B cell (primary cell): ENCODE measurements around the gene RNASE4. TPM values are rescaled to one million over a fixed set of nuclear protein-coding genes. Genes with fewer than 3 reads are reported as not detected.

Experiments
- ATAC-seq: fragments of 200-7000 bp; cut with Tn5 transposase; one replicate; pipeline ENCODE4 v1.10.0; 2021; ENCODE audit warnings: low read depth, mild to moderate bottlenecking, moderate number of reproducible peaks, moderate library complexity
- CTCF ChIA-PET: fragments of 350-600 bp; sonication (Branson Sonifier 250); formaldehyde crosslinking; loops from one replicate; lab custom pipeline; 2021; ENCODE audit warnings: antibody characterized with exemption, inconsistent platforms; lab: Charles Lee
- POLR2A ChIA-PET: fragments of 350-600 bp; sonication (Branson Sonifier 250); formaldehyde crosslinking; loops from one replicate; lab custom pipeline; 2021; ENCODE audit warnings: antibody characterized with exemption; lab: Charles Lee
- DNase-seq: peaks from one replicate; pipeline ENCODE4 v3.0.0; 2013
- H2AFZ ChIP-seq: 2 replicates; pipeline ENCODE4 v1.6.1; 2012; ENCODE audit warnings: mild to moderate bottlenecking, low read depth, low read length; ENCODE audit not compliant: insufficient read depth, poor library complexity, severe bottlenecking
- H3K27ac ChIP-seq, 2 donors: 1 replicate in 1 of 2; 2 replicates in 1 of 2; pipeline ENCODE4 v1.5.1; 2012 to 2013; ENCODE audit warnings: low read length in 2 of 2, mild to moderate bottlenecking in 2 of 2, moderate library complexity in 1 of 2
- H3K27me3 ChIP-seq, 4 experiments: fragments of 200-600 bp in 1 of 4; sonication (generic) in 1 of 4; replicated peaks in 1 of 4; 1 replicate in 2 of 4; 2 replicates in 2 of 4; pipeline versions ENCODE4 v1.6.1 to v1.7.0; 2013 to 2016; ENCODE audit warnings: low read length in 3 of 4, mild to moderate bottlenecking in 2 of 4, mixed read lengths in 1 of 4, moderate library complexity in 1 of 4; ENCODE audit not compliant: insufficient read depth in 4 of 4, control insufficient read depth in 3 of 4; ENCODE audit errors: control extremely low read depth in 1 of 4
- H3K36me3 ChIP-seq, 2 experiments: replicated peaks in 1 of 2; 1 replicate in 1 of 2; 2 replicates in 1 of 2; pipeline versions ENCODE4 v1.6.1 to v1.7.1; 2013; ENCODE audit warnings: low read length in 1 of 2; ENCODE audit not compliant: insufficient read depth in 2 of 2, control insufficient read depth in 1 of 2; ENCODE audit errors: control extremely low read depth in 1 of 2, extremely low read depth in 1 of 2
- H3K4me1 ChIP-seq, 2 donors: fragments of 200-600 bp in 1 of 2; sonication (generic) in 1 of 2; 1 replicate in 1 of 2; 2 replicates in 1 of 2; pipeline versions ENCODE4 v1.5.1 to v1.6.1; 2013 to 2017; ENCODE audit warnings: low read length in 2 of 2; ENCODE audit not compliant: control insufficient read depth in 2 of 2, insufficient read depth in 2 of 2
- H3K4me2 ChIP-seq: replicated peaks from 2 replicates; pipeline ENCODE3; 2012; ENCODE audit warnings: mild to moderate bottlenecking, low read depth, low read length; ENCODE audit not compliant: poor library complexity, severe bottlenecking
- H3K4me3 ChIP-seq, 5 experiments: fragments of 200-600 bp in 1 of 5; sonication (generic) in 1 of 5; 1 replicate in 3 of 5; 2 replicates in 2 of 5; pipeline versions ENCODE4 v1.5.1 to v1.7.0; 2011 to 2016; ENCODE audit warnings: low read length in 4 of 5, mild to moderate bottlenecking in 4 of 5, low read depth in 2 of 5, control low read depth in 1 of 5, moderate library complexity in 1 of 5; ENCODE audit not compliant: insufficient read depth in 1 of 5; ENCODE audit errors: control extremely low read depth in 1 of 5, extremely low read depth in 1 of 5
- H3K79me2 ChIP-seq: fragments of 200-600 bp; sonication (generic); one replicate; pipeline ENCODE4 v1.6.0; 2016; ENCODE audit warnings: low read length; ENCODE audit not compliant: control insufficient read depth, insufficient read depth
- H3K9ac ChIP-seq: fragments of 200-600 bp; sonication (generic); 2 replicates; pipeline ENCODE4 v1.6.1; 2017; ENCODE audit warnings: mild to moderate bottlenecking, low read length, moderate library complexity
- H3K9me3 ChIP-seq, 3 donors: one replicate each; pipeline versions ENCODE4 v1.6.1 to v1.7.1; 2013; ENCODE audit warnings: low read length in 2 of 3; ENCODE audit not compliant: control insufficient read depth in 2 of 3, insufficient read depth in 1 of 3; ENCODE audit errors: control extremely low read depth in 1 of 3
- H4K20me1 ChIP-seq: 2 replicates; pipeline ENCODE4 v1.6.0; 2012; ENCODE audit warnings: mild to moderate bottlenecking, low read length; ENCODE audit not compliant: insufficient read depth, control insufficient read depth, poor library complexity, severe bottlenecking
- H3K27ac Mint-ChIP-seq: one replicate; pipeline ENCODE4 v1.8.0; 2021; ENCODE audit warnings: mixed read lengths
- H3K27me3 Mint-ChIP-seq: one replicate; pipeline ENCODE4 v1.8.0; 2021; ENCODE audit warnings: mixed read lengths
- H3K4me1 Mint-ChIP-seq: one replicate; pipeline ENCODE4 v1.8.0; 2021; ENCODE audit warnings: mixed read lengths
- H3K4me3 Mint-ChIP-seq: one replicate; pipeline ENCODE4 v1.8.0; 2021; ENCODE audit warnings: mixed read lengths
- H3K9me3 Mint-ChIP-seq: one replicate; pipeline ENCODE4 v1.8.0; 2022; ENCODE audit warnings: mixed read lengths; ENCODE audit not compliant: insufficient read depth
- CTCF ChIP-seq: fragments of 200-600 bp; IDR thresholded peaks from one replicate; pipeline ENCODE4 v1.8.0; 2022; ENCODE audit warnings: antibody characterized with exemption, mild to moderate bottlenecking
- EZH2 ChIP-seq: IDR thresholded peaks from 2 replicates; pipeline ENCODE4 v1.6.1; 2012; ENCODE audit warnings: borderline replicate concordance, low read depth, mild to moderate bottlenecking, moderate library complexity, low read length; ENCODE audit not compliant: insufficient read depth, poor library complexity, severe bottlenecking
- WGBS: methylation state at CpG from one replicate; pipeline ENCODE4 v1.1.5; 2013; ENCODE audit warnings: missing lambda C conversion rate; ENCODE audit not compliant: insufficient coverage; 5-methylcytosine and 5-hydroxymethylcytosine counted together
- intact Hi-C: fragments of 100-400 bp; cut with micrococcal nuclease; formaldehyde crosslinking; loops from one replicate; pipeline ENCODE4 v1.10.0; 2022
- polyA plus RNA-seq: library from polyadenylated mRNA; depleted of rRNA; stranded (reverse); fragments of >200 nt; gene quantifications from 2 replicates; pipeline ENCODE4 v1.2.3, GENCODE V29; 2012
- total RNA-seq, 2 donors: library from RNA; stranded (reverse); fragments of 120-200 nt in 1 of 2; gene quantifications; 1 replicate in 1 of 2; 2 replicates in 1 of 2; pipeline versions ENCODE4 v1.2.3 to v1.2.4, GENCODE V29; 2013 to 2022

Gene RNASE4
- total and polyA plus RNA-seq, 2 donors (not counting 1 experiment from before 2014, with no cell fraction given): 1.8 TPM

DNA sequence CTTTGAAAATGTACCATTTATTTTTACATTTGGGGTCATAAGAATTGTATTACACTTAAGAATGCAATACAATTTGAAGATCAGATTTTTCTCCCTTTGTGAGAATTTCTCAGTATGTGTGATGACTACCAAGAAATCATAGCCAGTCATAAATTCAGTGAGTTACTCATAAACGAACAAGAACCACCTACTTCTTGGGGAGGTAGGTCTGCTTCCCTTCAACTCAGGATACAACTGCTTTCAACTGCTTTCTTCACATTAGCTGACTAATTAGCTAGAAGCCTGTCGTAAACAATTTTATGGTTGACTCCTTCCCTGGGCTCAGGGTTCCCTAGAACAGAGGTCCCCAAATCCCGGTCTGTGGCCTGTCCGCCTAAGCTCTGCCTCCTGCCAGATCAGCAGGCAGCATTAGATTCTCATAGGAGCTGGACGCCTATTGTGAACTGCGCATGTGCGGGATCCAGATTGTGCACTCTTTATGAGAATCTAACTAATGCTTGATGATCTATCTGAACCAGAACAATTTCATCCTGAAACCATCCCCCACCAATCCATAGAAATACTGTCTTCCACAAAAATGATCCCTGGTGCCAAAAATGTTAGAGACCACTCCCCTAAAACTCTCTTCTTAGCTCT is 7.9 kb downstream of the RNASE4 start:
- CTCF ChIA-PET: interaction anchor here (0.6 to 20.0 kb wide), 24 partner anchors 11 to 365 kb away, joined by 3 to 445 read pairs (median 6); partner anchors contain the start of genes RNASE6 and TEP1
- Histone ChIP-seq H2AFZ (no peak overlapping the region), H3K9ac (no peak overlapping the region), H3K36me3 (no peaks in the 10 kb centered on the region), H3K27me3 (no peaks in the 10 kb centered on the region), H3K79me2 (no peaks in the 10 kb centered on the region), H3K27ac (no peak overlapping the region), H3K4me2 (no peak overlapping the region), H3K4me1 (peaks cover 0 to 3% of the 10 kb centered on the region in 2 donors), H3K4me3 (no peak overlapping the region), H3K9me3 (no peaks in the 10 kb centered on the region), H4K20me1 (no peaks in the 10 kb centered on the region)
- Mint-ChIP-seq H3K4me3 (no peak overlapping the region), H3K27me3 (no peaks in the 10 kb centered on the region), H3K27ac (no peak overlapping the region), H3K9me3 (no peaks in the 10 kb centered on the region), H3K4me1 (peaks cover 5% of the 10 kb centered on the region)
- 85% methylated on average over 7 of the region's 7 CpGs for WGBS
- POLR2A ChIA-PET: no interaction called here
- DNase-seq (no peak), ATAC-seq (no peak)
- TF ChIP-seq CTCF: no peak
- no peak for TF ChIP-seq EZH2
- intact Hi-C loops: no loop called here

DNA sequence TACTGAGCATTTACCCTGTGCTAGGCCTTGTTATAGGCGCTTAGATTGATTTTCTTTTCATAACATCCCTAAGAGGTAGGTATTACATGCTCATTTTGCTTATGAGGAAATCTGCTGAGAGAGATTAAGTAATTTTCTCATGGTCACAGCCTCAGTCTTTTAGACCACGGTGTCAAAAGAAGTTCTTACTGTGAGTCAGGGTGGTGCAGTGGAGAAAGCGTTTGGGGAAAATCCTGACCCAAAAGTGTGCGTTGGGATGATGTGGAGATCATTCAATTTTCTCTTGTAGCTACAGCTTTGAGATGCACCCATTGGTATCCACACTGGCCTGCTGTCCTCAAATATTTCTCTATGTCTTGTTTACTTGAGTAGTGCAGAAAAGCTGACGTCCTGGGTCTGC is 12.4 kb downstream of the RNASE4 start:
- no peaks in the 10 kb centered on the region for H3K79me2 ChIP-seq
- ATAC-seq (no peak), DNase-seq (no peak)
- H3K36me3 ChIP-seq: no peaks in the 10 kb centered on the region
- ChIA-PET CTCF (interaction anchor here (0.6 to 20.0 kb wide), 25 partner anchors 8 to 369 kb away, joined by 3 to 445 read pairs (median 6); partner anchors contain the start of genes RNASE4 and RNASE6), POLR2A (no interaction called here)
- H2AFZ ChIP-seq: no peak overlapping the region
- Mint-ChIP-seq H3K4me3 (no peak overlapping the region), H3K4me1 (peaks cover 6% of the 10 kb centered on the region), H3K27me3 (no peaks in the 10 kb centered on the region), H3K9me3 (no peaks in the 10 kb centered on the region), H3K27ac (no peak overlapping the region)
- TF ChIP-seq CTCF (no peak), EZH2 (no peak)
- H4K20me1 ChIP-seq: no peaks in the 10 kb centered on the region
- no peak overlapping the region for H3K4me2 ChIP-seq
- intact Hi-C loops: loop anchor here (1.0 kb wide), 4 partner anchors 62 to 275 kb away; no protein-coding TSS in a partner anchor
- no peaks in the 10 kb centered on the region for H3K4me1 ChIP-seq
- WGBS: 84% methylated on average over 4 of the region's 5 CpGs
- peaks cover 0 to 11% (median 0%) of the 10 kb centered on the region in 3 donors for H3K9me3 ChIP-seq
- H3K27ac ChIP-seq: no peak overlapping the region
- H3K27me3 ChIP-seq: no peaks in the 10 kb centered on the region
- no peak overlapping the region for H3K9ac ChIP-seq
- no peak overlapping the region for H3K4me3 ChIP-seq
